ACC112 (cell line): ENCODE measurements around the gene CDK15.
A peak's percentile ranks its signal among the peaks of the same experiment; 100 is the strongest.
"Not testable (repeated sequence)": the region's sequence is repeated elsewhere in the genome, so short reads cannot be mapped to it uniquely, and the experiment has no call there.

Source experiments
- H2AFZ ChIP-seq: fragments of 200-600 bp; sonication (generic); one replicate; pipeline ENCODE4 v1.6.0; 2017; ENCODE audit warnings: antibody characterized with exemption, low read length; ENCODE audit not compliant: unreplicated experiment
- H3K27ac ChIP-seq: fragments of 200-600 bp; sonication (generic); 2 replicates; pipeline ENCODE4 v1.5.1; 2014; ENCODE audit warnings: low read depth, mild to moderate bottlenecking, antibody characterized with exemption, low read length, moderate library complexity
- H3K27me3 ChIP-seq: fragments of 200-600 bp; sonication (generic); 2 replicates; pipeline ENCODE4 v1.6.1; 2014; ENCODE audit warnings: mild to moderate bottlenecking, antibody characterized with exemption, low read length, moderate library complexity, mixed read lengths; ENCODE audit not compliant: insufficient read depth
- H3K36me3 ChIP-seq: fragments of 200-600 bp; sonication (generic); 2 replicates; pipeline ENCODE4 v1.6.1; 2016; ENCODE audit warnings: mild to moderate bottlenecking, antibody characterized with exemption, low read length, moderate library complexity, mixed read lengths; ENCODE audit not compliant: insufficient read depth
- H3K4me1 ChIP-seq: fragments of 200-600 bp; sonication (generic); one replicate; pipeline ENCODE4 v1.6.1; 2016; ENCODE audit warnings: low read length, mixed read lengths; ENCODE audit not compliant: insufficient read depth, unreplicated experiment, control insufficient read depth
- H3K4me3 ChIP-seq: fragments of 200-600 bp; sonication (generic); 2 replicates; pipeline ENCODE4 v1.5.1; 2014; ENCODE audit warnings: mild to moderate bottlenecking, low read depth, low read length
- H3K79me2 ChIP-seq: fragments of 200-600 bp; sonication (generic); one replicate; pipeline ENCODE4 v1.6.0; 2016; ENCODE audit warnings: low read length; ENCODE audit not compliant: control insufficient read depth, unreplicated experiment, insufficient read depth

CDK15 gene

GRCh38 chr2:201789395-201789794 is 16.9 kb upstream of the CDK15 start:
- H2AFZ ChIP-seq, result no peak overlapping the region
- no peak overlapping the region for H3K4me3 ChIP-seq
- no peaks in the 10 kb centered on the region for H3K27me3 ChIP-seq
- H3K36me3 ChIP-seq, result no peaks in the 10 kb centered on the region
- no peak overlapping the region for H3K27ac ChIP-seq
- H3K4me1 ChIP-seq, result peaks cover 9% of the 10 kb centered on the region
- H3K79me2 ChIP-seq, result no peaks in the 10 kb centered on the region

GRCh38 chr2:201790291-201790690 is 16.0 kb upstream of the CDK15 start:
- Histone ChIP-seq H3K27me3 (no peaks in the 10 kb centered on the region), H3K79me2 (no peaks in the 10 kb centered on the region), H2AFZ (no peak overlapping the region), H3K36me3 (no peaks in the 10 kb centered on the region), H3K4me3 (no peak overlapping the region), H3K27ac (no peak overlapping the region), H3K4me1 (peaks cover 9% of the 10 kb centered on the region)

- Histone ChIP-seq H3K36me3 (no peaks in the 10 kb centered on the region), H3K27me3 (no peaks in the 10 kb centered on the region), H3K27ac (no peak overlapping the region), H3K4me1 (peaks cover 9% of the 10 kb centered on the region), H3K4me3 (no peak overlapping the region), H3K79me2 (no peaks in the 10 kb centered on the region), H2AFZ (no peak overlapping the region)
These were observed 15.3 kb upstream of the CDK15 start for GRCh38 chr2:201790989-201791388.

GRCh38 chr2:201793631-201794030 is 12.7 kb upstream of the CDK15 start:
- Histone ChIP-seq H3K36me3 (no peaks in the 10 kb centered on the region), H3K4me3 (no peak overlapping the region), H3K27ac (no peak overlapping the region), H3K27me3 (no peaks in the 10 kb centered on the region), H2AFZ (no peak overlapping the region), H3K79me2 (no peaks in the 10 kb centered on the region), H3K4me1 (peaks cover 17% of the 10 kb centered on the region)

GRCh38 chr2:201794294-201794693 is 12.0 kb upstream of the CDK15 start:
- Histone ChIP-seq H3K36me3 (no peaks in the 10 kb centered on the region), H3K79me2 (no peaks in the 10 kb centered on the region), H3K4me1 (peaks cover 22% of the 10 kb centered on the region), H3K27me3 (no peaks in the 10 kb centered on the region), H3K27ac (no peak overlapping the region), H3K4me3 (no peak overlapping the region), H2AFZ (no peak overlapping the region)

- H3K27me3 ChIP-seq, result no peaks in the 10 kb centered on the region
- no peak overlapping the region for H3K4me3 ChIP-seq
- no peak overlapping the region for H2AFZ ChIP-seq
- no peak overlapping the region for H3K27ac ChIP-seq
- peaks cover 22% of the 10 kb centered on the region for H3K4me1 ChIP-seq
- H3K36me3 ChIP-seq, result no peaks in the 10 kb centered on the region
- no peaks in the 10 kb centered on the region for H3K79me2 ChIP-seq
These were observed 10.5 kb upstream of the CDK15 start for GRCh38 chr2:201795607-201796477.

- Histone ChIP-seq H2AFZ (no peak overlapping the region), H3K27ac (no peak overlapping the region), H3K27me3 (no peaks in the 10 kb centered on the region), H3K4me3 (no peak overlapping the region), H3K4me1 (peaks cover 22% of the 10 kb centered on the region), H3K36me3 (no peaks in the 10 kb centered on the region), H3K79me2 (no peaks in the 10 kb centered on the region)
These were observed 9.9 kb upstream of the CDK15 start for GRCh38 chr2:201796478-201796865.

GRCh38 chr2:201797175-201797840 is 9.0 kb upstream of the CDK15 start:
- no peak overlapping the region for H2AFZ ChIP-seq
- H3K27me3 ChIP-seq, result no peaks in the 10 kb centered on the region
- peak overlapping the region; percentile 87 for H3K27ac ChIP-seq
- H3K4me3 ChIP-seq, result peak overlapping the region; percentile 50
- H3K4me1 ChIP-seq, result peaks cover 22% of the 10 kb centered on the region
- H3K79me2 ChIP-seq, result no peaks in the 10 kb centered on the region
- no peaks in the 10 kb centered on the region for H3K36me3 ChIP-seq

- H3K27ac ChIP-seq, result peak overlapping the region; percentile 87
- no peaks in the 10 kb centered on the region for H3K36me3 ChIP-seq
- no peaks in the 10 kb centered on the region for H3K79me2 ChIP-seq
- H3K4me1 ChIP-seq, result peaks cover 22% of the 10 kb centered on the region
- H3K4me3 ChIP-seq, result peak overlapping the region; percentile 50
- peak overlapping the region; percentile 91 for H2AFZ ChIP-seq
- no peaks in the 10 kb centered on the region for H3K27me3 ChIP-seq
These were observed 8.0 kb upstream of the CDK15 start for GRCh38 chr2:201798252-201798913.

- not testable (repeated sequence) for H3K36me3 ChIP-seq, H3K79me2 ChIP-seq, H3K27me3 ChIP-seq
- Histone ChIP-seq H3K4me3 (peak overlapping the region; percentile 50; the same call in 1 of the 2 replicates), H3K27ac (peak overlapping the region; percentile 87), H3K4me1 (peaks cover 22% of the 10 kb centered on the region), H2AFZ (peak overlapping the region; percentile 91)
These were observed 7.4 kb upstream of the CDK15 start for GRCh38 chr2:201798914-201799285.
